HepG2 (cell line): ENCODE results near the gene SH2D3C. TPM values are rescaled to one million over a fixed set of nuclear protein-coding genes. Genes with fewer than 3 reads are reported as not detected.

Source experiments
- ATAC-seq: fragments of 200-7000 bp; cut with Tn5 transposase; 3 replicates; pipeline ENCODE4 v1.9.1; 2020; ENCODE audit warnings: mild to moderate bottlenecking, moderate library complexity
- BruUV-seq: library from RNA; stranded (reverse); fragments of 400-500 nt; replicated peaks from 2 replicates; lab custom pipeline; 2021; lab: Mats Ljungman, UMichigan
- CTCF ChIA-PET: fragments of 300-600 bp; formaldehyde crosslinking; extraction: SDS; loops from one replicate; lab custom pipeline; 2021; ENCODE audit warnings: low total read pairs, inconsistent platforms, low intra/inter-chr PET ratio; lab: Yijun Ruan, JAX
- POLR2A ChIA-PET: fragments of 350-600 bp; sonication (Branson Sonifier 250); formaldehyde crosslinking; loops from one replicate; lab custom pipeline; 2020; ENCODE audit warnings: antibody characterized with exemption, inconsistent platforms; lab: Yijun Ruan, JAX
- DNase-seq: peaks from one replicate; pipeline ENCODE4 v3.0.0-alpha.2; 2015; ENCODE audit warnings: low spot score
- FAIRE-seq: peaks from 3 replicates; lab custom pipeline; 2011; peaks lifted over from hg19 to GRCh38; lab: Jason Lieb, UNC
- H2AFZ ChIP-seq: one replicate; pipeline ENCODE4 v1.6.1; 2011; ENCODE audit warnings: low read length, inconsistent platforms
- H3K27ac ChIP-seq: fragments of 300-600 bp; 3 replicates; pipeline ENCODE4 v1.8.0; 2011; ENCODE audit warnings: mixed run types, mild to moderate bottlenecking, mixed read lengths, low read length, inconsistent platforms; ENCODE audit not compliant: insufficient read depth; ENCODE audit errors: extremely low read length
- H3K27me3 ChIP-seq, 2 experiments: fragments of 200-600 bp in 1 of 2; 2 replicates in 1 of 2; 3 replicates in 1 of 2; pipeline versions ENCODE4 v1.6.0 to v1.8.0; 2011; ENCODE audit warnings: low read length in 2 of 2, mild to moderate bottlenecking in 2 of 2, moderate library complexity in 2 of 2, inconsistent platforms in 1 of 2; ENCODE audit not compliant: insufficient read depth in 2 of 2, control insufficient read depth in 1 of 2
- H3K36me3 ChIP-seq, 2 experiments: fragments of 200-600 bp in 1 of 2; replicated peaks in 1 of 2; 2 replicates in 1 of 2; 3 replicates in 1 of 2; pipeline versions ENCODE4 v1.5.1 to v1.8.0; 2011; ENCODE audit warnings: low read length in 2 of 2, inconsistent platforms in 1 of 2; ENCODE audit not compliant: insufficient read depth in 2 of 2, control insufficient read depth in 1 of 2
- H3K4me1 ChIP-seq: 2 replicates; pipeline ENCODE4 v1.5.1; 2012; ENCODE audit warnings: low read length, inconsistent platforms; ENCODE audit not compliant: insufficient read depth
- H3K4me2 ChIP-seq: 2 replicates; pipeline ENCODE4 v1.6.0; 2011; ENCODE audit warnings: low read depth, low read length, inconsistent platforms
- H3K4me3 ChIP-seq, 3 experiments: fragments of 200-600 bp in 1 of 3; sonication (generic), shearing (Covaris generic) in 1 of 3; replicated peaks in 1 of 3; 2 replicates each; pipeline ENCODE4 v1.5.1; 2011 to 2016; ENCODE audit warnings: low read length in 3 of 3, inconsistent platforms in 2 of 3, low read depth in 2 of 3, mild to moderate bottlenecking in 2 of 3, control low read depth in 1 of 3, mixed read lengths in 1 of 3; ENCODE audit not compliant: insufficient read depth in 1 of 3
- H3K79me2 ChIP-seq: one replicate; pipeline ENCODE4 v1.6.1; 2011; ENCODE audit warnings: low read length, inconsistent platforms; ENCODE audit not compliant: insufficient read depth
- H3K9ac ChIP-seq: 2 replicates; pipeline ENCODE4 v1.6.0; 2011; ENCODE audit warnings: mild to moderate bottlenecking, low read depth, low read length, inconsistent platforms; ENCODE audit not compliant: insufficient read depth
- H3K9me3 ChIP-seq: 2 replicates; pipeline ENCODE4 v1.5.1; 2012; ENCODE audit warnings: mild to moderate bottlenecking, low read length
- H4K20me1 ChIP-seq: 2 replicates; pipeline ENCODE4 v1.6.0; 2011; ENCODE audit warnings: inconsistent platforms, mild to moderate bottlenecking, low read length, moderate library complexity; ENCODE audit not compliant: insufficient read depth
- ZC3H4 ChIP-seq: sonication (generic); formaldehyde crosslinking; IDR thresholded peaks from 2 replicates; pipeline ENCODE4 v1.4.0; 2020; ENCODE audit warnings: missing genetic modification reagents, borderline replicate concordance
- ZNF121 ChIP-seq: sonication (generic); formaldehyde crosslinking; IDR thresholded peaks from 2 replicates; pipeline ENCODE4 v1.5.0; 2020; ENCODE audit warnings: mild to moderate bottlenecking, missing genetic modification reagents
- WGBS: methylation state at CpG from one replicate; pipeline ENCODE4 v1.1.6; 2017; ENCODE audit warnings: low lambda C conversion rate; 5-methylcytosine and 5-hydroxymethylcytosine counted together
- in situ Hi-C: cut with HindIII; loops from 2 replicates; pipeline ENCODE4 v1.10.0; 2017; ENCODE audit warnings: low pct_unique_long_range_greater_than_20kb; ENCODE audit not compliant: extremely low pct_ligation_motif_present
- intact Hi-C: fragments of 100-400 bp; cut with micrococcal nuclease; formaldehyde crosslinking; loops from one replicate; pipeline ENCODE4 v1.10.0; 2022; ENCODE audit not compliant: unreplicated experiment
- polyA plus RNA-seq, 8 experiments: library from polyadenylated mRNA; depleted of rRNA in 3 of 8; stranded (reverse) in 7 of 8; unstranded in 1 of 8; fragments of >200 nt; fragmentation: Illumina TruSeq in 4 of 8; extraction: Trizol in 4 of 8; gene quantifications; 2 replicates each; pipeline versions ENCODE4 v1.2.1 to v1.2.3, GENCODE V29; 2011 to 2016; ENCODE audit warnings: low read depth in 4 of 8, missing spikeins in 1 of 8, mixed read lengths in 1 of 8; ENCODE audit not compliant: insufficient read depth in 1 of 8
- total RNA-seq, 5 experiments: library from RNA; depleted of rRNA; stranded (reverse); fragments of >200 nt; fragmentation: Illumina TruSeq; extraction: Trizol; gene quantifications; 2 replicates each; pipeline ENCODE4 v1.2.3, GENCODE V29; 2016; ENCODE audit warnings: low read depth in 1 of 5
- TF ChIP-seq, protein P1 (sequence below): sonication (generic); formaldehyde crosslinking; IDR thresholded peaks from 2 replicates; pipeline ENCODE4 v1.4.0; 2020; ENCODE audit warnings: missing genetic modification reagents

SH2D3C gene
- total and polyA plus RNA-seq, 2 of the 13 experiments (the other 11 are each of a cell fraction or from before 2014, with no cell fraction given), result not detected

DNA sequence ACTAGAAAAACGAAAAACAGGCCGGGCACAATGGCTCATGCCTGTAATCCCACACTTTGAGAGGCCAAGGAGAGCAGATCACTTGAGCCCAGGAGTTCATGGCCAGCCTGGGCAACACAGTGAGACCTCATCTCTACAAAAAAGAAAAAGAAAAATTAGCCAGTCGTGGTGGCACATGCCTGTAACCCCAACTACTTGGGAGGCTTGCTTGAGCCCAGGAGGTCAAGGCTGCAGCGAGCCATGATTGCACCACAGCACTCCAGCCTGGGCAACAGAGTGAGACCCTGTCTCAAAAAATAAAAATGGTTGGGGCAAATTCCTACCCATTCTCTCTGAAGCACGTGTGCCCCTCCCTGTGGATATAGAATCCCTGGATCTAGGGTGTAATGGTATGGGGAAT, 80.1 kb downstream of the SH2D3C start:
- no peak for DNase-seq
- Histone ChIP-seq H4K20me1 (no peaks in the 10 kb centered on the region), H3K4me3 (no peak overlapping the region), H3K9me3 (no peaks in the 10 kb centered on the region), H3K4me2 (no peak overlapping the region), H2AFZ (no peak overlapping the region), H3K4me1 (peaks cover 10% of the 10 kb centered on the region; the same call in 1 of the 2 replicates), H3K36me3 (no peaks in the 10 kb centered on the region), H3K27ac (no peak overlapping the region), H3K27me3 (no peaks in the 10 kb centered on the region), H3K9ac (no peak overlapping the region), H3K79me2 (no peaks in the 10 kb centered on the region)
- ChIA-PET POLR2A (no interaction called here), CTCF (no interaction called here)
- intact Hi-C loops, result no loop called here
- BruUV-seq, result no TSS peak
- in situ Hi-C loops, result no loop called here
- no peak for ATAC-seq
- WGBS, result 40% methylated on average over 5 of the region's 5 CpGs
- no peak for FAIRE-seq
- TF ChIP-seq, protein P1, sequence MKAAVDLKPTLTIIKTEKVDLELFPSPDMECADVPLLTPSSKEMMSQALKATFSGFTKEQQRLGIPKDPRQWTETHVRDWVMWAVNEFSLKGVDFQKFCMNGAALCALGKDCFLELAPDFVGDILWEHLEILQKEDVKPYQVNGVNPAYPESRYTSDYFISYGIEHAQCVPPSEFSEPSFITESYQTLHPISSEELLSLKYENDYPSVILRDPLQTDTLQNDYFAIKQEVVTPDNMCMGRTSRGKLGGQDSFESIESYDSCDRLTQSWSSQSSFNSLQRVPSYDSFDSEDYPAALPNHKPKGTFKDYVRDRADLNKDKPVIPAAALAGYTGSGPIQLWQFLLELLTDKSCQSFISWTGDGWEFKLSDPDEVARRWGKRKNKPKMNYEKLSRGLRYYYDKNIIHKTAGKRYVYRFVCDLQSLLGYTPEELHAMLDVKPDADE, result no peak
- TF ChIP-seq ZNF121 (CRISPR knock-in tag), result peak; percentile 42; the same call in 1 of the 2 replicates

DNA sequence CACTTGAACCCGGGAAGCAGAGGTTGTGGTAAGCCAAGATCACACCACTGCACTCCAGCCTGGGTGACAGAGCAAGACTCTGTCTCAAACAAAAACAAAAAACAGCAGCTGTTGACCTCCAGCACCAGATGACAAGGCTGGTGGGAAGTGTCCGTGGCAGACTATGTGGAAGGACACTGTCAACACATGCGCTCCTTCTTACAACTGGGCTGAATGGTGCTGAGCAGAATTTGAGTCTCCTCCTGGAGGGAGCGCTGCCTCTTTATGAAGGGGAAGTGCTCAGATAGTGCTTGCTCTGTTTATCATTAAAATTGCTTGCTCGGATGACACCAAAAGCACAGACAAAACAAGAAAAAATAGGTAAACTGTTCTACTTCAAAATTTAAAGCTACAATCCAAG, 80.9 kb downstream of the SH2D3C start:
- in situ Hi-C loops (no loop called here), intact Hi-C loops (no loop called here)
- FAIRE-seq, result no peak

More for the DNA sequence above, 80.9 kb downstream of the SH2D3C start:
- no peaks in the 10 kb centered on the region for H3K27me3 ChIP-seq
- CTCF ChIA-PET, result no interaction called here
- no peaks in the 10 kb centered on the region for H3K36me3 ChIP-seq
- no peak for ATAC-seq
- BruUV-seq, result no TSS peak
- H3K4me1 ChIP-seq, result peaks cover 10% of the 10 kb centered on the region; the same call in 1 of the 2 replicates
- no peak overlapping the region for H3K9ac ChIP-seq
- POLR2A ChIA-PET, result no interaction called here
- H3K27ac ChIP-seq, result no peak overlapping the region
- no peaks in the 10 kb centered on the region for H3K79me2 ChIP-seq
- 53% methylated on average over 5 of the region's 5 CpGs for WGBS
- H3K4me3 ChIP-seq, result no peak overlapping the region
- no peaks in the 10 kb centered on the region for H4K20me1 ChIP-seq
- no peak for DNase-seq
- H3K9me3 ChIP-seq, result no peaks in the 10 kb centered on the region
- H3K4me2 ChIP-seq, result no peak overlapping the region
- H2AFZ ChIP-seq, result no peak overlapping the region
- no peak for TF ChIP-seq ZC3H4
